Stomach smooth muscle (tissue), 2 donors: ENCODE data around the gene ZNHIT1.
A peak's percentile ranks its signal among the peaks of the same experiment; 100 is the strongest.
"Not testable (repeated sequence)": the region's sequence is repeated elsewhere in the genome, so short reads cannot be mapped to it uniquely, and the experiment has no call there.

Source experiments
- H3K27ac ChIP-seq: one replicate; pipeline ENCODE4 v1.7.0; 2013; ENCODE audit warnings: mild to moderate bottlenecking, low read length, inconsistent platforms
- H3K27me3 ChIP-seq, 2 donors: one replicate each; pipeline ENCODE4 v1.7.0; 2013; ENCODE audit warnings: low read length in 2 of 2; ENCODE audit not compliant: insufficient read depth in 2 of 2, control insufficient read depth in 1 of 2
- H3K36me3 ChIP-seq, 2 donors: one replicate each; pipeline ENCODE4 v1.7.0; 2013; ENCODE audit warnings: low read length in 2 of 2; ENCODE audit not compliant: control insufficient read depth in 2 of 2, insufficient read depth in 2 of 2
- H3K4me1 ChIP-seq: one replicate; pipeline ENCODE4 v1.7.0; 2013; ENCODE audit warnings: low read length; ENCODE audit not compliant: control insufficient read depth, insufficient read depth
- H3K4me3 ChIP-seq, 2 donors: one replicate each; pipeline ENCODE4 v1.7.0; 2013; ENCODE audit warnings: low read length in 2 of 2
- H3K9ac ChIP-seq, 2 donors: one replicate each; pipeline ENCODE4 v1.7.0; 2013; ENCODE audit warnings: low read length in 2 of 2, mild to moderate bottlenecking in 1 of 2
- H3K9me3 ChIP-seq, 2 donors: one replicate each; pipeline ENCODE4 v1.7.0; 2013; ENCODE audit warnings: low read length in 2 of 2; ENCODE audit not compliant: control insufficient read depth in 2 of 2
- donor health status: healthy.
- donor health status: Pancreatic carcinoma.

The ZNHIT1 gene

DNA sequence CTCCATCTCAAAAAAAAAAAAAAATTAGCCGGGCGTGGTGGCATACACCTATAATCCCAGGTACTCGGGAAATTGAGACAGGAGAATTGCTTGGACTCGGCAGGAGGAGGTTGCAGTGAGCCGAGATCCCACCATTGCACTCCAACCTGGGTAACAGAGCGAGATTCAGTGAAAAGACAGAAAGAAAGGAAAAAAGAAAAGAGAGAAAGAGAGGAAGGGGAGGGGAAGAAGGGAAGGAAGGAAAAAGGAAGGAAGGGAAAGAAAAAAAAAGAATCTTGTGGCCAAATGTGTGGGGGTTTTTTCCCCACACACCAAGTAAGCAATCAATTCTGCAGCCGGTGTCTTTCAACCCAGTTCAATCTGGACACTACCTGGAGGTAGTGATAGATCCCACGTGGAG lies 28.9 kb upstream of the ZNHIT1 start:
- peaks cover 5 to 7% of the 10 kb centered on the region in 2 donors for H3K27me3 ChIP-seq
- H3K9me3 ChIP-seq: no peaks in the 10 kb centered on the region
- no peak overlapping the region for H3K4me3 ChIP-seq
- no peak overlapping the region for H3K9ac ChIP-seq
- no peaks in the 10 kb centered on the region for H3K36me3 ChIP-seq
- no peak overlapping the region for H3K27ac ChIP-seq
- peaks cover 3% of the 10 kb centered on the region for H3K4me1 ChIP-seq

- H3K27ac ChIP-seq: no peak overlapping the region
- no peaks in the 10 kb centered on the region for H3K36me3 ChIP-seq
- H3K9me3 ChIP-seq: no peaks in the 10 kb centered on the region
- H3K4me3 ChIP-seq: no peak overlapping the region
- peaks cover 3% of the 10 kb centered on the region for H3K4me1 ChIP-seq
- H3K9ac ChIP-seq: no peak overlapping the region
- peaks cover 10 to 25% of the 10 kb centered on the region in 2 donors for H3K27me3 ChIP-seq
These were observed 22.1 kb upstream of the ZNHIT1 start for GRCh38 chr7:101195884-101196283.

DNA sequence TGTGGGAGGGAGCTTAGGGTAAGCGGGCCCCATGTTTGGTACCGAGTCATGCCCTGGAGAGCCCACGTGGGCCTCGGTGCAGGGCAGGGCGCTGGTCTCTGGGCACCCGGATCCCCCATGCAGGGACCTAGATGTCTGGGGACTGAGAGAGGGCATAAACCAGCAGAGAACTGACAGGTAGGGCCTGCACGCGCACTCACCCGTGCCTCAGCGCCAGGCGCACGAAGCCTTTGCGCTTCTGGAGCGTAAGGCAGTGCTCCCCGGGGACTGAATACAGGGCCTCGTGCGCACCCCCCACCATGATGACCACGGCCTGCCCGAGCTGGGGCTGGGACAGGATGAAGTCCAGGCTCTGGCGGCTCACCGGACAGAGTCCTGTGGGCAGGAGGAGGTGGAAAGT lies 20.0 kb upstream of the ZNHIT1 start:
- no peak overlapping the region for H3K9ac ChIP-seq
- no peaks in the 10 kb centered on the region for H3K9me3 ChIP-seq
- H3K36me3 ChIP-seq: no peaks in the 10 kb centered on the region
- peaks cover 25 to 38% of the 10 kb centered on the region in 2 donors for H3K27me3 ChIP-seq
- H3K4me3 ChIP-seq: no peak overlapping the region
- no peak overlapping the region for H3K27ac ChIP-seq
- H3K4me1 ChIP-seq: peaks cover 10% of the 10 kb centered on the region

DNA sequence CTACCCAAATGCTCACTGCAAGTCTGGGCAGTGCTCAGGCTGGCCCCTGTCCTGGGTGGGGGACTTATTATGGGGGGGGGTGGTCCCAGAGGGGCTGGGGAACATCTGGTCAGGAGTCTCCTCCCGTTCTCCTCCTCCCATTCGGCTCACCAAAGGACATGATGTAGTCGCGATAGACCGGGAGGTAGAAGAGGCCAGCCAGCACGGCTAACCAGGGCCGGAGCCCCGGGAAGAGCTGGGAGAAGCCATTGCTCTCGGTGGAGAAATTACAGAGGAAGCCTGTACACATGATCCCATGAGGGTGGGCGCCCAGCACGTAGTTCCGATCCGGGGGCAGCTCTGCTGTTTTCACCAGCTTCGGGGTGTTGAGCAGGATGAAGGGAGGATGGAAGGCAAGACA lies 19.5 kb upstream of the ZNHIT1 start:
- Histone ChIP-seq H3K36me3 (no peaks in the 10 kb centered on the region), H3K27ac (no peak overlapping the region), H3K4me1 (peaks cover 10% of the 10 kb centered on the region), H3K4me3 (no peak overlapping the region), H3K27me3 (peaks cover 26 to 43% of the 10 kb centered on the region in 2 donors), H3K9ac (no peak overlapping the region), H3K9me3 (no peaks in the 10 kb centered on the region)

- not testable (repeated sequence) for H3K4me3 ChIP-seq, H3K27ac ChIP-seq, H3K9me3 ChIP-seq, H3K4me1 ChIP-seq, H3K36me3 ChIP-seq, H3K9ac ChIP-seq
- peaks cover 26 to 40% of the 10 kb centered on the region in 2 donors for H3K27me3 ChIP-seq
These were observed 18.4 kb upstream of the ZNHIT1 start for GRCh38 chr7:101199522-101199921.

GRCh38 chr7:101200504-101200861 lies 17.5 kb upstream of the ZNHIT1 start:
- no peaks in the 10 kb centered on the region for H3K36me3 ChIP-seq
- H3K27me3 ChIP-seq: peaks cover 26 to 36% of the 10 kb centered on the region in 2 donors
- H3K4me3 ChIP-seq: no peak overlapping the region
- peaks cover 10% of the 10 kb centered on the region for H3K4me1 ChIP-seq
- no peak overlapping the region for H3K9ac ChIP-seq
- H3K9me3 ChIP-seq: no peaks in the 10 kb centered on the region
- no peak overlapping the region for H3K27ac ChIP-seq

- Histone ChIP-seq H3K27me3 (peaks cover 25 to 34% of the 10 kb centered on the region in 2 donors), H3K9me3 (no peaks in the 10 kb centered on the region), H3K4me1 (peaks cover 10% of the 10 kb centered on the region), H3K36me3 (peaks cover 0 to 1% of the 10 kb centered on the region in 2 donors), H3K4me3 (peak within 1 kb of the TSS in 1 of 2 donors; percentile 55), H3K27ac (no peak within 1 kb of the TSS), H3K9ac (no peak within 1 kb of the TSS)
These were observed 16.9 kb upstream of the ZNHIT1 start, which contains the start of gene MOGAT3 for GRCh38 chr7:101200862-101201599. Gene MOGAT3, minus strand, starts transcription at chr7:101201036. Its CDS starts 182 bp downstream, at chr7:101200854.

DNA sequence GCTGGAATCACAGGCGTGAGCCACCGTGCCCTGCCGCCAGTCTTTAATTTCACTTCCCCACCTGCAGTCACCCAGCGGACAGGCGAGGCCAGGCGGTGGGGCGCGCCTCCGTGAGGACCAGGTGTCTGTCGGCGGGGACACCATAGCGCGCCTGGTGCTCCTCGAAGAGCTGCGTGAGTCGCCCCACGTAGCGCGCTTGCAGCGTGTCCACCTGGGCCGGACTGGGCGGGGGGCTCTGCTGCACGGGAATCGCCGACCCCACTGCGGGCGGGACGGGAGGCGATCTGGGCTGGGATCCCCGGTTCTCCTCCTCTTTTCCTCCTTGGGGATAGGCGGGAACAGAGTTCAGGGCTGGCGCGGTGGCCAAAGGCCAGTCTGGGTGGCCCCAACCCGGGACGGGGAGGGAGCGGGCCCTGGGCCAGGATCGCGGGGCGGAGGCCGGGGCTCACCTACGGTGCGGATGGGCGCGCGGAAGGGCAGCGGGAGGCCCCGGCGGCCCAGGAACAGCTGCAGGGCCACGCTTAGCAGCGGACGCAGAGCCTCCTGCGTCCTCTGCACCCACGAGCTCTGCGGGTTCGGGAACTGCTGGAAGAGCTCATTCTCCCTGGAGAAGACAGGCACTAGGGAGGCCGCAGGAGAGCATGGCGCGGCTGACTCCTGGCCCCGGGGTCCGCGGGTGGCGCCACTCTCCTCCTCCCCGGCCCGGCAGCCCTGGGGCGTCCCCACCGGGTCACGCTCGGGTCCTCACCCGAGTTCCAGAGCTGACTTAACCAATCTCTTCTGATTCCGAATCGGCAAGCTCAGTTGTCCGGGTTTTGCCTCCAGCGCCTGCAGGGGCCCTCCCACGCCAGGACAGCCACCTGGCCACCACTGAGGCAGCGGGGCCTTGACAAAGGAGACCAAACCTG lies 16.0 kb upstream of the ZNHIT1 start:
- H3K9ac ChIP-seq: no peak overlapping the region
- peaks cover 0 to 6% of the 10 kb centered on the region in 2 donors for H3K36me3 ChIP-seq
- no peaks in the 10 kb centered on the region for H3K9me3 ChIP-seq
- H3K4me1 ChIP-seq: peaks cover 10% of the 10 kb centered on the region
- H3K4me3 ChIP-seq: peak overlapping the region in 1 of 2 donors; percentile 55
- peaks cover 23 to 33% of the 10 kb centered on the region in 2 donors for H3K27me3 ChIP-seq
- no peak overlapping the region for H3K27ac ChIP-seq

GRCh38 chr7:101202603-101202918 lies 15.4 kb upstream of the ZNHIT1 start:
- H3K9me3 ChIP-seq: no peaks in the 10 kb centered on the region
- peaks cover 10% of the 10 kb centered on the region for H3K4me1 ChIP-seq
- H3K27me3 ChIP-seq: peaks cover 23 to 33% of the 10 kb centered on the region in 2 donors
- H3K4me3 ChIP-seq: no peak overlapping the region
- peaks cover 0 to 8% of the 10 kb centered on the region in 2 donors for H3K36me3 ChIP-seq
- H3K9ac ChIP-seq: no peak overlapping the region
- H3K27ac ChIP-seq: no peak overlapping the region

- H3K4me3 ChIP-seq, H3K9ac ChIP-seq, H3K4me1 ChIP-seq, H3K9me3 ChIP-seq, H3K27ac ChIP-seq: not testable (repeated sequence)
- peaks cover 21 to 27% of the 10 kb centered on the region in 2 donors for H3K27me3 ChIP-seq
- peaks cover 0 to 14% of the 10 kb centered on the region in 2 donors for H3K36me3 ChIP-seq
These were observed 13.9 kb upstream of the ZNHIT1 start for GRCh38 chr7:101203740-101204738.
